Astrocyte (in vitro differentiated cells and primary cell): ENCODE measurements around the gene SLC12A4.

Source experiments
- CTCF ChIP-seq: IDR thresholded peaks from 2 replicates; pipeline ENCODE4 v1.5.1; 2011; ENCODE audit warnings: low read depth, mild to moderate bottlenecking, inconsistent platforms, low read length, moderate library complexity; ENCODE audit not compliant: insufficient read depth
- EZH2 ChIP-seq: IDR thresholded peaks from 2 replicates; pipeline ENCODE4 v1.6.1; 2012; ENCODE audit warnings: mild to moderate bottlenecking, low read length, inconsistent platforms; ENCODE audit not compliant: insufficient read depth

- TF ChIP-seq CTCF = no peak
- TF ChIP-seq EZH2 = no peak
Observed at GRCh38 chr16:67996666-67997065, 28.2 kb upstream of the SLC12A4 start.
